Activated gamma-delta T cell treated with Interleukin-2 at 50 U/mL for 16 hours (primary cell): Measurements from ENCODE around the gene FFAR1.
"Not testable (repeated sequence)": the region's sequence is repeated elsewhere in the genome, so short reads cannot be mapped to it uniquely, and the experiment has no call there.

ENCODE experiments used
- DNase-seq: peaks from one replicate; pipeline ENCODE4 v3.0.0-alpha.2; 2020

The FFAR1 gene

GRCh38 chr19:35363711-35364425 lies 16.2 kb downstream of the FFAR1 start:
- DNase-seq, result no peak

DNA sequence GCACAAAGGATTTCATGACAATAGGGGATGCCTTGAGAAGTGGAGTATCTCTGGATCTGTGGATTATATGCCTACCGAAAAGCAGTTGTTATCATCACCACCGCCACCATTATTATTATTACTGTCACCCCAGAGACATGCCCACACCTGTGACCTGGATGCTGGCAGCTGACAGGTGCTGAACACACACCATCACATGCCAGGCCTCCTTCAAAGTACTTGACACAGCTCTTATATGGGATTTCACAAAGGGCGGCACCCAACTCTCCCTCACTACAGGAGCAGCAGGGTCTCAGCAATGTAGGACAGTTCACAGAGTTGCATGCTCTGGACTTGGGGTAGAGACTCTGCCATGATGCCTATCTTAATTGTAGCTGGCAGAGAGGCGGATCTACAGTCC lies 17.6 kb downstream of the FFAR1 start:
- DNase-seq, result no peak

DNA sequence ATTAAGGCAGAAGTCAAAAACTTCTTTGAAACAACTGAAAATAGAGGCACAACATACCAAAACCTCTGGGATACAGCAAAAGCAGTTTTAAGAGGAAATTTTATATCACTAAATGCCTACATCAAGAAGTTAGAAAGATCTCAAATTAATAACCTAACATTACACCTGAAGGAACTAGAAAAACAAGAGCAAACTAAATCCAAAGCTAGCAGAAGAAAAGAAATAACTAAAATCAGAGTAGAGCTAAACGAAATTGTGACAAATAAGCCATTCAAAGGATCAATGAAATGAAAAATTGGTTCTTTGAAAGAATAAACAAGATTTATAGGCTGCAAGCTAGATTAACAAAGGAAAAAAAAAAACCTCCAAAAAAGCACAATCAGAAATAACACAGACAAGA lies 20.7 kb downstream of the FFAR1 start:
- DNase-seq, result no peak

DNA sequence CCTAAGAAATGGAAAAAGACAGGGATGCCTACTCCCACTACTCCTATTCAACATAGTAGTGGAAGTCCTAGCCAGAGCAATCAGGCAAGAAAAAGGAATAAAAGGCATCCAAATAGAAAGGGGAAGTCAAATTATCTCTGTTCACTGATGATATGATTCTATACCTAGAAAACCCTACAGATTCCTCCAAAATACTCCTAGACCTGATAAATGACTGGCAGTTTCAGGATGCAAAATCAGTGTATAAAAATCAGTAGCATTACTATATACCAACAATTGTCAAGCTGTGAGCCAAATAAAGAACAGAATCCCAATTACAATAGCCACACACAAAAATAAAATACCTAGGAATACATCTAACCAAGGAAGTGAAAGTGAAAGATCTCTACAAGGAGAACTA lies 21.8 kb downstream of the FFAR1 start:
- DNase-seq, result no peak

DNA sequence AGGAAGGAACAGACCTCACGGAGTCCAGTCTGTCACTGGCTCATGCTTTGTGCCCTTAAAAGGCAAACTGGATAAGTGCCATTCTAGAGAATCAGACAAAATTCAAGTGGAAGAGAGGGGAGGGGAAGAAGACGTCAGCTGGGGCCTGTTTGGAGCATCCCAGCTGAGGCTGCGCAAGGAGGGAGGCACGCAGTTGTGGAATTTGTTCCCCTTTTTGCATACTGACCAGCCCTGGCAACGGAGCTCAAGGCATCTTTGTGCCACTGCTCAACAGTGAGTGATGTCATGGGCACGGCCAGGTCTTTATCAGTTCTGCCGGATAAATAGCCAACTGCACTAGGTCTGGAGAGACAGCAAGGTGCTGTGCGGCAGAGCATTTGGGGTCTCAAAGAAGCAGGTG lies 23.0 kb downstream of the FFAR1 start, which contains the start of gene GPR42:
Gene GPR42, plus strand, starts transcription at position 347 of the 400 bp plus-strand sequence. CDS start 292 bp downstream, outside the sequence.
- no peak for DNase-seq

DNA sequence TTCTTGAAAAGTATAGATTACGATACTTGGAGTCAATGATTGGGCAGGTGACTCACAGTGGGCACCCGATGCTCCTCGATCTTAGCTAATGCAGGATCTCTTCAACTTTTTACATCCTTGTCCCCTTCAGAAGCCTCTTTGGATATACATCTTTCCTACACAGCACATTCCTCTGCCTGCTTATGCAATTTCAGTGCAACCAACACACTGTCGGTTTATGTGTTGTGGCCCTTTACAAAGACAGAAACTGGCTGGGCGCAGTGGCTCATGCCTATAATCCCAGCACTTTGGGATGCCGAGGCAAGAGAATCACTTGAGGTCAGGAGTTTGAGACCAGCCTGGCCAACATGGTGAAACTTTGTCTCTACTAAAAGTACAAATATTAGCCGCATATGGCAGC lies 25.8 kb downstream of the FFAR1 start:
- DNase-seq, result no peak

GRCh38 chr19:35374031-35374430 lies 26.3 kb downstream of the FFAR1 start:
- not testable (repeated sequence) for DNase-seq

- no peak for DNase-seq
These were observed 28.0 kb downstream of the FFAR1 start for GRCh38 chr19:35375505-35376307.

- DNase-seq, result no peak
These were observed 30.0 kb downstream of the FFAR1 start for GRCh38 chr19:35377656-35378055.

DNA sequence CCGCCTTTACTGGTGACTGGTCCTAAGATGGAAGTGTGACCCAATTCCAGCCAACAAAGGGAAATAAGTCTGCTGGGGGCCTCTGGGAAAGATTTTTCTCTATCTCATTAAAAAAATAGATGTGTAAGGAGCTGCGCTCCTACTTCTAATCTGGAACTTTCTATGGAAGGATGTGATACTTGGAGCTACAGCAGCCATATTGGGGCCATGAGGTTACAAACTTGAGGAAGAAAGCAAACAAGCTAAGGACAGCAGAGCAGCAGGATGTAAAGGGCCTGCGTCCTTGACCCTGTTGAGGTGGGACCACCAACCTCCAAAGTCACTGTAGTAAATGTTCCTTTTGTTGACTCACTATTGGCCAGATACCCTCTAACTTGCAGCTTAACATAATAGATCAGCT lies 30.7 kb downstream of the FFAR1 start:
- DNase-seq, result no peak

DNA sequence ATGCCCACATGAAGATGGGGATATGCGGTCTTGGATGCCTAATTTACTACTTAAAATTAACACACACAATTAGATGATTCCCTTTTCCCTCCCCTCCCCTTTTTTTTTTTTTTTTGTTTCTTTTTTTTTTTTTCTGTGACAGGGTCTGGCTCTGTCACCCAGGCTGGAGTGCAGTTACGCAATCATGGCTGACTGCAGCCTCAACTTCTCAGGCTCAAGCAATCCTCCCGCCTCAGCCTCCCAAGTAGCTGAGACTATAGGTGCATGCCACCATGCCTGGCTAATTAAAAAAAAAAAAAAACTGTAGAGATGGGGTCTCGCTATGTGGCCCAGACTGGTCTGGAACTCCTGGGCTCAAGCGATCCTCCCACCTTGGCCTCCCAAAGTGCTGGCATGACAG lies 31.8 kb downstream of the FFAR1 start:
- not testable (repeated sequence) for DNase-seq

DNA sequence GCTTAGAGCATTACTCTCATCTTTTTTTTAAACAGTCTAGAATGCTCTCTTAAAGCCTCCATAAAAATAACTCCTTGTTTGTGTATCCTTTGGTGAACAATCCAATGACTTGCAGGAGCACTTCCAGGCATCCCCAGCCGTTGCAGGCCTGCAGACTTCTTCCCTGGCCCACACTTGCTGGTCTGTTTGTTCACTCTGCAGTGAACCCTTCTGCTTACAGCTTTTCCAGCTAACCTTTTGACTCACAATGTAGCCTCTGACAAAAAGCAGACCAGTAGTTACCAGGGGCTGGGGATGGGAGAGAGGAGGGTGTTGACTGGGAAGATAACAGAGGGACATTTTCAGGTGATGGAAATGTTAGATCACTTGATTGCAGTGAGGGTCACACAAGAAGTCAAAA lies 32.3 kb downstream of the FFAR1 start:
- no peak for DNase-seq

DNA sequence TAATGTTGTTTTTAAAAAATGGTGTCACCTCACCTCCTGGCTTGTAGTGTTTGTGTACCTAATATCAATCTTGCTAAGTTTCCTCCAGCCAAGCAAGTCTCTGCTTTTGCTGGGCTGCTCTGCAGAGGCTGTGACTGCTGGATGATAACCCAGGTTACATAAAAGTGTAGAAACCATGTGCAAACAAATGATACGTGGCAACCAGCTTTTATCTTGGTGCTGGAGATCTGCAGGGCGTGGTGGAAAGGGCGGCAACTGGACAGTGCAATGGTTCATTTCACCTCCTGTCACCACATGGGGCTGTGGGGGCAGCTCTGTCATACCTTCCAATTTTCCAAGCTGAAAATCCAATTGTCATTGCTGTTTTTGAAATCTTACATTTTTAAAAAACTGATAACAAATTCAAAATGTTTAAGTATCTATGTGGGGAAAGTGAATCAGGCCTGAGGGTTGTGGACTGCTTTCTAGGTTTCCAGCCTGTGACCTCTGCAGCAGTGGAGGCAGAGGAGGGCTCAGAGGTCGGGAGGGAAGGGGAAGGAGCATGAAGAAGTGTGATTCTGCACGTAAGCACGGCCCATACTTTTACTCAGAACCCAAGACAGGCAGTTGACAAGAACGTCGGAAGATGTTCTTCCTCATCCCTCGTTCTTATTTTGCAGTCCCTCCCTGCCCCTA lies 32.9 kb downstream of the FFAR1 start:
- no peak for DNase-seq

GRCh38 chr19:35381318-35381717 lies 33.6 kb downstream of the FFAR1 start:
- no peak for DNase-seq

DNA sequence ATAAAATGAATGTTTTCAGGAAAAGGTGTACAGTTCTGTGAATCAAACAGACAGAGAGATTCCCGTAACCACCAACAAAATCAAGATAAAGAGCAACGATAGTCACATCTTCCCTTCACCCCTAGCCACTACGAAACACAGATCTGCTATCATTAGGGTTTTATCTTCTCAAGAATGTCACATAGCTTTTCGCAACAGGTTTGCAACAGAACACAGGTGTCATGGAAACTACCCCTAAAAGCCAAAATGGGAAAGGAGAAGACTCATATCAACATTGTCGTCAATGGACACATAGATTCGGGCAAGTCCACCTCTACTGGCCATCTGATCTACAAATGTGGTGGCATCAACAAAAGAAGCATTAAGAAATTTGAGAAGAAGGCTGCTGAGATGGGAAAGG lies 34.2 kb downstream of the FFAR1 start:
- no peak for DNase-seq

DNA sequence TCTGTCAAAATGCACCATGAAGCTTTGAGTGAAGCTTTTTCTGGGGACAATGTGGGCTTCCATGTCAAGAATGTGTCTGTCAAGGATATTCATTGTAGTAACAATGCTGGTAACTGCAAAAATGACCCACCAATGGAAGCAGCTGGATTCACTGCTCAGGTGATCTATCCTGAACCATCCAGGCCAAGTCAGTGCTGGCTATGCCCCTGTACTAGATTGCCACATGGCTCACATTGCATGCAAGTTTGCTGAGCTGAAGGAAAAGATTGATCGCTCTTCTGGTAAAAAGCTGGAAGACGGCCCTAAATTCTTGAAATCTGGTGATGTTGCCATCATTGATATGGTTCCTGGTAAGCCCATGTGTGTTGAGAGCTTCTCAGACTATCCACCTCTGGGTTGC lies 35.8 kb downstream of the FFAR1 start:
- no peak for DNase-seq

DNA sequence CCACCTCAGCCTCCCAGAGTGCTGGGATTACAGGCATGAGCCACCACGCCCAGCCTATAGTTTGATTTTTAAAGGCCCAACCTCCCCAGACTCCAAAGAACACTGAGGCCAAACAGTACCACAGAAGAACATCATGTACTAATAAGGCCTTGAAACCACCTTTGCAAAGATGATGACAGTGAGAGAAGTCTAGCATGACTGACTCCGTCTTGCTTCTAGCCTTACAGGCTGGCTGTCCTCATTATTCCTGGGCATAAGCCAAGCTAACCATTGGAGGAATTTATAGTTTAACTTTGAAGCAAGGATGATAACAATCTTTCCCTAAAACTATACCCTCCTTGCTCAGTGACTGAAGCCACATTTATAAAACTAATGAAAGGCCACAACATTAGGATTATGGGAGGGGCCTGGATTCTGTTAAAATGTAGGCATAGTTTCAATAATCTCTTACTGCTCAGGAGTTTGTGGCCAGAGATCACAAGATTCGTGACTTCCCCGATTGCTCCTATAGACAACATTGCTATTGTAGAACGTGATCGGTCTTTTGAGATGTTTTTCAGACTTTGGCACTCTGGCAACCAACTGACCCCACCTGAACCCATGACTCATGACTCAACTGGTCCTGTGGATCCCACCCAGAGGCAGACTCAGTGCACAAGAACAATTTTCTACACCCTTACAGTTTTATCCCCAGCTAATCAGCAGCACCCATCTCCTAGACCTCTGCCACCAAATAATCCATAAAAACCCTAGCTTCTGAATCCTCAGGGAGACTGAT lies 40.8 kb downstream of the FFAR1 start:
- no peak for DNase-seq

- no peak for DNase-seq
These were observed 41.6 kb downstream of the FFAR1 start for GRCh38 chr19:35389192-35389861.

GRCh38 chr19:35392742-35393715 lies 45.3 kb downstream of the FFAR1 start:
- no peak for DNase-seq

- no peak for DNase-seq
These were observed 47.9 kb downstream of the FFAR1 start for GRCh38 chr19:35395382-35396199.
